Neural cell (in vitro differentiated cells): ENCODE data around the gene GPRC5B.

Experiments
- EP300 ChIP-seq: fragments of 450-650 bp; conservative IDR thresholded peaks from 2 replicates; pipeline ENCODE4 v1.6.1; 2014; ENCODE audit warnings: antibody characterized with exemption, mild to moderate bottlenecking, moderate library complexity; ENCODE audit not compliant: poor library complexity, severe bottlenecking
- POLR2AphosphoS5 ChIP-seq: IDR thresholded peaks from 2 replicates; pipeline ENCODE4 v1.6.1; 2012
- RAD21 ChIP-seq: fragments of 450-650 bp; conservative IDR thresholded peaks from 2 replicates; pipeline ENCODE4 v1.6.1; 2014; ENCODE audit warnings: antibody characterized with exemption, mild to moderate bottlenecking, moderate library complexity
- TAF1 ChIP-seq: IDR thresholded peaks from 2 replicates; pipeline ENCODE4 v1.6.1; 2012; ENCODE audit warnings: low read depth
- TF ChIP-seq, protein P1 (sequence below): fragments of 450-650 bp; IDR thresholded peaks from 2 replicates; pipeline ENCODE4 v1.5.1; 2014; ENCODE audit warnings: antibody characterized with exemption, mild to moderate bottlenecking, moderate library complexity; ENCODE audit not compliant: poor library complexity, severe bottlenecking
- TF ChIP-seq, protein P2 (sequence below): IDR thresholded peaks from 2 replicates; pipeline ENCODE4 v1.6.1; 2012; ENCODE audit warnings: borderline replicate concordance

DNA sequence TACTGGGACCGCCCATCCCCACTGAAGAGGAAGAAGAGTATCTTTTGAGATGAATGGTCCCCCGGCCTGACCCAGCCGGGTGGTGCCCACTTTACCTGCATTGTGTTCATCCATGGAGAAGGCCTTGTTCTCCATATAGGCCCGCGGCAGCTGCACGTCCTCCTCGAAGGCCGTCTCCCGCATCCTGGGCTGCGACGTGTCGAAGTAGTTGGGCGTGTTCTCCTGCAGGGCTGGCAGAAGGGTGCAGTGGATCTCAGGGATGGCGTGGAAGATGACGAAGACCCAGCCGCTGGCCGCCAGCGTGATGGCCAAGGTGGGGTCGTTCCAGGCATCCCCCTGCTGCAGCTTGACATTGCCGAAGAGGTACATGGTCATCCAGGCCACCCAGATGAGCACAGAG lies 12.9 kb downstream of the GPRC5B start:
- TF ChIP-seq, protein P1, sequence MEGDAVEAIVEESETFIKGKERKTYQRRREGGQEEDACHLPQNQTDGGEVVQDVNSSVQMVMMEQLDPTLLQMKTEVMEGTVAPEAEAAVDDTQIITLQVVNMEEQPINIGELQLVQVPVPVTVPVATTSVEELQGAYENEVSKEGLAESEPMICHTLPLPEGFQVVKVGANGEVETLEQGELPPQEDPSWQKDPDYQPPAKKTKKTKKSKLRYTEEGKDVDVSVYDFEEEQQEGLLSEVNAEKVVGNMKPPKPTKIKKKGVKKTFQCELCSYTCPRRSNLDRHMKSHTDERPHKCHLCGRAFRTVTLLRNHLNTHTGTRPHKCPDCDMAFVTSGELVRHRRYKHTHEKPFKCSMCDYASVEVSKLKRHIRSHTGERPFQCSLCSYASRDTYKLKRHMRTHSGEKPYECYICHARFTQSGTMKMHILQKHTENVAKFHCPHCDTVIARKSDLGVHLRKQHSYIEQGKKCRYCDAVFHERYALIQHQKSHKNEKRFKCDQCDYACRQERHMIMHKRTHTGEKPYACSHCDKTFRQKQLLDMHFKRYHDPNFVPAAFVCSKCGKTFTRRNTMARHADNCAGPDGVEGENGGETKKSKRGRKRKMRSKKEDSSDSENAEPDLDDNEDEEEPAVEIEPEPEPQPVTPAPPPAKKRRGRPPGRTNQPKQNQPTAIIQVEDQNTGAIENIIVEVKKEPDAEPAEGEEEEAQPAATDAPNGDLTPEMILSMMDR, result no peak
- no peak for TF ChIP-seq POLR2AphosphoS5
- TF ChIP-seq EP300, result no peak
- TF ChIP-seq, protein P2, sequence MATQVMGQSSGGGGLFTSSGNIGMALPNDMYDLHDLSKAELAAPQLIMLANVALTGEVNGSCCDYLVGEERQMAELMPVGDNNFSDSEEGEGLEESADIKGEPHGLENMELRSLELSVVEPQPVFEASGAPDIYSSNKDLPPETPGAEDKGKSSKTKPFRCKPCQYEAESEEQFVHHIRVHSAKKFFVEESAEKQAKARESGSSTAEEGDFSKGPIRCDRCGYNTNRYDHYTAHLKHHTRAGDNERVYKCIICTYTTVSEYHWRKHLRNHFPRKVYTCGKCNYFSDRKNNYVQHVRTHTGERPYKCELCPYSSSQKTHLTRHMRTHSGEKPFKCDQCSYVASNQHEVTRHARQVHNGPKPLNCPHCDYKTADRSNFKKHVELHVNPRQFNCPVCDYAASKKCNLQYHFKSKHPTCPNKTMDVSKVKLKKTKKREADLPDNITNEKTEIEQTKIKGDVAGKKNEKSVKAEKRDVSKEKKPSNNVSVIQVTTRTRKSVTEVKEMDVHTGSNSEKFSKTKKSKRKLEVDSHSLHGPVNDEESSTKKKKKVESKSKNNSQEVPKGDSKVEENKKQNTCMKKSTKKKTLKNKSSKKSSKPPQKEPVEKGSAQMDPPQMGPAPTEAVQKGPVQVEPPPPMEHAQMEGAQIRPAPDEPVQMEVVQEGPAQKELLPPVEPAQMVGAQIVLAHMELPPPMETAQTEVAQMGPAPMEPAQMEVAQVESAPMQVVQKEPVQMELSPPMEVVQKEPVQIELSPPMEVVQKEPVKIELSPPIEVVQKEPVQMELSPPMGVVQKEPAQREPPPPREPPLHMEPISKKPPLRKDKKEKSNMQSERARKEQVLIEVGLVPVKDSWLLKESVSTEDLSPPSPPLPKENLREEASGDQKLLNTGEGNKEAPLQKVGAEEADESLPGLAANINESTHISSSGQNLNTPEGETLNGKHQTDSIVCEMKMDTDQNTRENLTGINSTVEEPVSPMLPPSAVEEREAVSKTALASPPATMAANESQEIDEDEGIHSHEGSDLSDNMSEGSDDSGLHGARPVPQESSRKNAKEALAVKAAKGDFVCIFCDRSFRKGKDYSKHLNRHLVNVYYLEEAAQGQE, result no peak
- TF ChIP-seq RAD21, result no peak
- no peak for TF ChIP-seq TAF1
